HG02623 (cell line): Measurements from ENCODE around the gene ACSS1.
"Not testable (repeated sequence)": the region's sequence is repeated elsewhere in the genome, so short reads cannot be mapped to it uniquely, and the experiment has no call there.

Source experiments
- ATAC-seq: cut with Tn5 transposase; IDR thresholded peaks from one replicate; pipeline ENCODE4 v1.9.1; 2021; ENCODE audit warnings: moderate library complexity; ENCODE audit not compliant: unreplicated experiment

ACSS1 gene

GRCh38 chr20:25014816-25015215 lies 43.1 kb downstream of the ACSS1 start:
- ATAC-seq = no peak

GRCh38 chr20:25013478-25014380 lies 44.2 kb downstream of the ACSS1 start:
- ATAC-seq = no peak

GRCh38 chr20:25012616-25013189 lies 45.2 kb downstream of the ACSS1 start:
- no peak for ATAC-seq

GRCh38 chr20:25011831-25012241 lies 46.1 kb downstream of the ACSS1 start:
- ATAC-seq = no peak

GRCh38 chr20:25011261-25011660 lies 46.7 kb downstream of the ACSS1 start:
- ATAC-seq = no peak

- ATAC-seq = no peak
These were observed 48.5 kb downstream of the ACSS1 start for GRCh38 chr20:25009218-25010145.

- ATAC-seq = no peak
These were observed 49.3 kb downstream of the ACSS1 start for GRCh38 chr20:25008388-25009217.

GRCh38 chr20:25007491-25008305 lies 50.2 kb downstream of the ACSS1 start:
- no peak for ATAC-seq

- ATAC-seq = no peak
These were observed 51.3 kb downstream of the ACSS1 start for GRCh38 chr20:25006431-25007167.

GRCh38 chr20:25005661-25006060 lies 52.3 kb downstream of the ACSS1 start:
- no peak for ATAC-seq

- ATAC-seq = no peak
These were observed 52.7 kb downstream of the ACSS1 start for GRCh38 chr20:25005220-25005619.

- ATAC-seq = no peak
These were observed 54.9 kb downstream of the ACSS1 start for GRCh38 chr20:25003002-25003401.

GRCh38 chr20:25001323-25001722 lies 56.6 kb downstream of the ACSS1 start:
- ATAC-seq = not testable (repeated sequence)

- no peak for ATAC-seq
These were observed 57.6 kb downstream of the ACSS1 start for GRCh38 chr20:25000268-25000801.

- no peak for ATAC-seq
These were observed 58.4 kb downstream of the ACSS1 start for GRCh38 chr20:24999568-24999967.

GRCh38 chr20:24998631-24999445 lies 59.1 kb downstream of the ACSS1 start:
- no peak for ATAC-seq

GRCh38 chr20:24998121-24998520 lies 59.8 kb downstream of the ACSS1 start:
- no peak for ATAC-seq
